Left forelimb (tissue), 1 donor: ENCODE results near the gene ODAD4.
"Not testable (repeated sequence)": the region's sequence is repeated elsewhere in the genome, so short reads cannot be mapped to it uniquely, and the experiment has no call there.

ENCODE experiments used
- DNase-seq: peaks from one replicate; pipeline ENCODE4 v3.0.0-alpha.2; 2018; ENCODE audit warnings: low spot score

The ODAD4 gene

DNA sequence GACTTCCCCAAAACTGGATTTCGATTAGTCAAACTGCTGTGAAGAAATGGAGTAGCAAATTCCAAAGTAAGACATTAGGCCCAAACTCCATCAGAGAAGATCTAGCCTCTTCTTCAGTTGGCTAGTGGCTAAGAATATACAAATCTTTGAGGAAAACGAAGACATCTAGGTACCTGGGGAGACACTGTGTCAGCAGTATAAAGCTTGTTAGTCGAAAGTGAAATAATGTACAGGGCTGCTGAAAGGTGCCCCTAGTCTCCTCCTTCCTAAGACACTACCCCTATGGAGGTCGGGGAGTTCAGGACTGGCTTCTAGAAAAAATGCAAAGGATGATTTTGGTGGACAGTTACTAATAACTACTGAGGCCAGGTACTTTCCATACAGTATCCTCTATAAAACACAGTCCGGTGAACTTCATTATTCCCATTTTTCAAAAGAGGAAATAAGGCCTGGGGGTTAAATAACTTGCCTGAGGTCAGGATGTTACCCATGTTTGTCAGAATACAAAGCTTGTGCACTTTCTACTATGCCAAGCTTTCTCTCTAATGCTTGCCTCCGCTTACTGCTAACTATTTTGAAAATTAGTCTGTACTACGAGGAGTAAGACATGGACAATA lies 71.9 kb downstream of the ODAD4 start:
- no peak for DNase-seq

- DNase-seq: no peak
These were observed 72.4 kb downstream of the ODAD4 start for GRCh38 chr17:42002792-42003301.

- no peak for DNase-seq
These were observed 74.7 kb downstream of the ODAD4 start for GRCh38 chr17:42005166-42005565.

GRCh38 chr17:42009170-42009569 lies 78.8 kb downstream of the ODAD4 start:
- no peak for DNase-seq

DNA sequence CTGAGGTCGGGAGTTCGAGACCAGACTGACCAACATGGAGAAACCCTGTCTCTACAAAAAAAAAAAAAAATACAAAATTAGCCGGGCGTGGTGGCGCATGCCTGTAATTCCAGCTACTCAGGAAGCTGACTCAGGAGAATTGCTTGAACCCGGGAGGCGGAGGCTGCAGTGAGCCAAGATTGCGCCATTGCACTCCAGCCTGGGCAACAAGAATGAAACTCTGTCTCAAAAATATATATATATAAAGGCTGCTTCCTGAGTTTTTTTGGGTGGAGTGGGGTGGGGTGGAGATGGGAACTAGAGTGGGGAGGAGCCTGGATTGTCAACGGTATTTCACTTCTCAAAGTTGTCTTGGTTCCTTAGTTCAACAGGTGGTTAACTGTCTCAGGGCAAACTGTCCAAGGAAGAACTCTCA lies 79.9 kb downstream of the ODAD4 start:
- not testable (repeated sequence) for DNase-seq

GRCh38 chr17:42010898-42011516 lies 80.6 kb downstream of the ODAD4 start:
- no peak for DNase-seq

DNA sequence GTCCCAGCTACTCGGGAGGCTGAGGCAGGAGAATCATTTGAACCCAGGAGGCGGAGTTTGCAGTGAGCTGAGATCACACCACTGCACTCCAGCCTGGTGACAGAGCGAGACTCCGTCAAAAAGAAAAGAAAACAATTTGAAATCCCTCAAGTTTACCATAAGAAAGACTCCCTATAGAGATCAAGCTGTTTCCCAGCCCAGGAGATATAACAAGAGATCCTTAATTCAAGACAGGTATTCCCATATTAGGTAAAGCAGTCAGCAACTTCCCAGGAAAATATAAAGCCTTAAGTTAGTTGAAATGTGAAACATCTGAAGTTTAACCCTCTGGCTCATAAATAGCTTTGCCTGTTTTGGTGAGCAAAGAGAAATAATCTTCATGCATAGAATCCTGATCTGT lies 81.9 kb downstream of the ODAD4 start:
- DNase-seq: not testable (repeated sequence)

DNA sequence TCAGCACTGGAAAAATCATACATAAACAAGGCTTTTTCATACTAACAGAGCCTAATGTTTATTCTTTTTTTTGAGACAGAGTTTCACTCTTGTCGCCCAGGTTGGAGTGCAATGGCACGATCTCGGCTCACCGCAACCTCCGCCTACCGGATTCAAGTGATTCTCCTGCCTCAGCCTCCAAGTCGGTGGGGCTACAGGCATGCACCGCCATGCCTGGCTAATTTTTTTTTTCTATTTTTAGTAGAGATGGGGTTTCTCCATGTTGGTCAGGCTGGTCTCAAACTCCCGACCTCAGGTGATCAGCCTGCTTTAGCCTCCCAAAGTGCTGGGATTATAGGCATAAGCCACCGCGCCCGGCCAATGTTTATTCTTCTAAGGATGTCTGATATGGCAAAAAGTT lies 83.3 kb downstream of the ODAD4 start:
- not testable (repeated sequence) for DNase-seq
